ENCODE results near the gene RTP2. TPM values are rescaled to one million over a fixed set of nuclear protein-coding genes. Genes with fewer than 3 reads are reported as not detected.

Gene RTP2
- total and polyA plus RNA-seq, 2 experiments from 2014 or later: not detected

DNA sequence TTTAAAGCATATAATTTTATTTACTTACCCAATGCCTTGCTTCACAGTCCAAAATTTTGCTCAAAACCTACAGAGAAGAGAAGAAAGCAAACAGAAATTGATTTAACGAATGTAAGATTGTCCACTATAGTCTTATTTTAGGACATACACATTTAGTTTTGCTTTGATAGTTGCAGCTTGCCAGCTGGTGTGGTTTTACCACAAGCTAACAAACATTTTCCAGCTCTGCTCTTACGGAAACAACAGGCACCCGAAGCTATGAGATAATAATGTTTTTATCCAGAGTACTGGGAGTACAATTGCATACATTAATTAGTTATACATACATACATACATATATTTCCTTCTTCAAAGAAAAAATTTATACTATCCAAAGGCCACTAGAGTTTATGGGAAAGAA lies 32.5 kb upstream of the RTP2 start:
- DNase-seq (ENCODE audit: low spot score) (no peak), ATAC-seq (no peak)
- peaks cover 16% of the 10 kb centered on the region for H3K4me1 ChIP-seq (ENCODE audit: insufficient read depth)
- H3K27ac ChIP-seq (ENCODE audit: low read depth): no peak overlapping the region
- no peaks in the 10 kb centered on the region; the same call in 1 of the 2 replicates for H3F3A ChIP-seq (replicated peaks; ENCODE audit: low read depth)
- TF ChIP-seq, protein P1, sequence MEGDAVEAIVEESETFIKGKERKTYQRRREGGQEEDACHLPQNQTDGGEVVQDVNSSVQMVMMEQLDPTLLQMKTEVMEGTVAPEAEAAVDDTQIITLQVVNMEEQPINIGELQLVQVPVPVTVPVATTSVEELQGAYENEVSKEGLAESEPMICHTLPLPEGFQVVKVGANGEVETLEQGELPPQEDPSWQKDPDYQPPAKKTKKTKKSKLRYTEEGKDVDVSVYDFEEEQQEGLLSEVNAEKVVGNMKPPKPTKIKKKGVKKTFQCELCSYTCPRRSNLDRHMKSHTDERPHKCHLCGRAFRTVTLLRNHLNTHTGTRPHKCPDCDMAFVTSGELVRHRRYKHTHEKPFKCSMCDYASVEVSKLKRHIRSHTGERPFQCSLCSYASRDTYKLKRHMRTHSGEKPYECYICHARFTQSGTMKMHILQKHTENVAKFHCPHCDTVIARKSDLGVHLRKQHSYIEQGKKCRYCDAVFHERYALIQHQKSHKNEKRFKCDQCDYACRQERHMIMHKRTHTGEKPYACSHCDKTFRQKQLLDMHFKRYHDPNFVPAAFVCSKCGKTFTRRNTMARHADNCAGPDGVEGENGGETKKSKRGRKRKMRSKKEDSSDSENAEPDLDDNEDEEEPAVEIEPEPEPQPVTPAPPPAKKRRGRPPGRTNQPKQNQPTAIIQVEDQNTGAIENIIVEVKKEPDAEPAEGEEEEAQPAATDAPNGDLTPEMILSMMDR (conservative IDR thresholded peaks at IDR 0.05; ENCODE audit: low read depth in 2 of 2): no peak
- TF ChIP-seq ZNF114 (CRISPR knock-in tag; IDR thresholded peaks at IDR 0.05) (no peak), JUNB (IDR thresholded peaks at IDR 0.05; ENCODE audit: unreplicated experiment) (no peak), STAT1 (IDR thresholded peaks at IDR 0.05; ENCODE audit: unreplicated experiment) (no peak), EZH2 (IDR thresholded peaks at IDR 0.05; ENCODE audit: low read depth, unreplicated experiment) (no peak), ZNF331 (CRISPR knock-in tag; IDR thresholded peaks at IDR 0.05; ENCODE audit: low read depth) (no peak), EZH2phosphoT487 (IDR thresholded peaks at IDR 0.05; ENCODE audit: unreplicated experiment) (no peak), NANOG (IDR thresholded peaks at IDR 0.05; ENCODE audit: borderline replicate concordance) (no peak), POLR2AphosphoS5 (IDR thresholded peaks at IDR 0.05; ENCODE audit: low read depth) (no peak), CREB1 (CRISPR knock-in tag; IDR thresholded peaks at IDR 0.05; ENCODE audit: low read depth) (no peak)
- TF ChIP-seq, protein P2, sequence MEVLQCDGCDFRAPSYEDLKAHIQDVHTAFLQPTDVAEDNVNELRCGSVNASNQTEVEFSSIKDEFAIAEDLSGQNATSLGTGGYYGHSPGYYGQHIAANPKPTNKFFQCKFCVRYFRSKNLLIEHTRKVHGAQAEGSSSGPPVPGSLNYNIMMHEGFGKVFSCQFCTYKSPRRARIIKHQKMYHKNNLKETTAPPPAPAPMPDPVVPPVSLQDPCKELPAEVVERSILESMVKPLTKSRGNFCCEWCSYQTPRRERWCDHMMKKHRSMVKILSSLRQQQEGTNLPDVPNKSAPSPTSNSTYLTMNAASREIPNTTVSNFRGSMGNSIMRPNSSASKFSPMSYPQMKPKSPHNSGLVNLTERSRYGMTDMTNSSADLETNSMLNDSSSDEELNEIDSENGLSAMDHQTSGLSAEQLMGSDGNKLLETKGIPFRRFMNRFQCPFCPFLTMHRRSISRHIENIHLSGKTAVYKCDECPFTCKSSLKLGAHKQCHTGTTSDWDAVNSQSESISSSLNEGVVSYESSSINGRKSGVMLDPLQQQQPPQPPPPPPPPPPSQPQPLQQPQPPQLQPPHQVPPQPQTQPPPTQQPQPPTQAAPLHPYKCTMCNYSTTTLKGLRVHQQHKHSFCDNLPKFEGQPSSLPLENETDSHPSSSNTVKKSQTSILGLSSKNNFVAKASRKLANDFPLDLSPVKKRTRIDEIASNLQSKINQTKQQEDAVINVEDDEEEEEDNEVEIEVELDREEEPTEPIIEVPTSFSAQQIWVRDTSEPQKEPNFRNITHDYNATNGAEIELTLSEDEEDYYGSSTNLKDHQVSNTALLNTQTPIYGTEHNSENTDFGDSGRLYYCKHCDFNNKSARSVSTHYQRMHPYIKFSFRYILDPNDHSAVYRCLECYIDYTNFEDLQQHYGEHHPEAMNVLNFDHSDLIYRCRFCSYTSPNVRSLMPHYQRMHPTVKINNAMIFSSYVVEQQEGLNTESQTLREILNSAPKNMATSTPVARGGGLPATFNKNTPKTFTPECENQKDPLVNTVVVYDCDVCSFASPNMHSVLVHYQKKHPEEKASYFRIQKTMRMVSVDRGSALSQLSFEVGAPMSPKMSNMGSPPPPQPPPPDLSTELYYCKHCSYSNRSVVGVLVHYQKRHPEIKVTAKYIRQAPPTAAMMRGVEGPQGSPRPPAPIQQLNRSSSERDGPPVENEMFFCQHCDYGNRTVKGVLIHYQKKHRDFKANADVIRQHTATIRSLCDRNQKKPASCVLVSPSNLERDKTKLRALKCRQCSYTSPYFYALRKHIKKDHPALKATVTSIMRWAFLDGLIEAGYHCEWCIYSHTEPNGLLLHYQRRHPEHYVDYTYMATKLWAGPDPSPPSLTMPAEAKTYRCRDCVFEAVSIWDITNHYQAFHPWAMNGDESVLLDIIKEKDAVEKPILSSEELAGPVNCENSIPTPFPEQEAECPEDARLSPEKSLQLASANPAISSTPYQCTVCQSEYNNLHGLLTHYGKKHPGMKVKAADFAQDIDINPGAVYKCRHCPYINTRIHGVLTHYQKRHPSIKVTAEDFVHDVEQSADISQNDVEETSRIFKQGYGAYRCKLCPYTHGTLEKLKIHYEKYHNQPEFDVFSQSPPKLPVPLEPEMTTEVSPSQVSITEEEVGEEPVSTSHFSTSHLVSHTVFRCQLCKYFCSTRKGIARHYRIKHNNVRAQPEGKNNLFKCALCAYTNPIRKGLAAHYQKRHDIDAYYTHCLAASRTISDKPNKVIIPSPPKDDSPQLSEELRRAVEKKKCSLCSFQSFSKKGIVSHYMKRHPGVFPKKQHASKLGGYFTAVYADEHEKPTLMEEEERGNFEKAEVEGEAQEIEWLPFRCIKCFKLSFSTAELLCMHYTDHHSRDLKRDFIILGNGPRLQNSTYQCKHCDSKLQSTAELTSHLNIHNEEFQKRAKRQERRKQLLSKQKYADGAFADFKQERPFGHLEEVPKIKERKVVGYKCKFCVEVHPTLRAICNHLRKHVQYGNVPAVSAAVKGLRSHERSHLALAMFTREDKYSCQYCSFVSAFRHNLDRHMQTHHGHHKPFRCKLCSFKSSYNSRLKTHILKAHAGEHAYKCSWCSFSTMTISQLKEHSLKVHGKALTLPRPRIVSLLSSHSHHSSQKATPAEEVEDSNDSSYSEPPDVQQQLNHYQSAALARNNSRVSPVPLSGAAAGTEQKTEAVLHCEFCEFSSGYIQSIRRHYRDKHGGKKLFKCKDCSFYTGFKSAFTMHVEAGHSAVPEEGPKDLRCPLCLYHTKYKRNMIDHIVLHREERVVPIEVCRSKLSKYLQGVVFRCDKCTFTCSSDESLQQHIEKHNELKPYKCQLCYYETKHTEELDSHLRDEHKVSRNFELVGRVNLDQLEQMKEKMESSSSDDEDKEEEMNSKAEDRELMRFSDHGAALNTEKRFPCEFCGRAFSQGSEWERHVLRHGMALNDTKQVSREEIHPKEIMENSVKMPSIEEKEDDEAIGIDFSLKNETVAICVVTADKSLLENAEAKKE (CRISPR knock-in tag; IDR thresholded peaks at IDR 0.05): no peak
- TF ChIP-seq, protein P3, sequence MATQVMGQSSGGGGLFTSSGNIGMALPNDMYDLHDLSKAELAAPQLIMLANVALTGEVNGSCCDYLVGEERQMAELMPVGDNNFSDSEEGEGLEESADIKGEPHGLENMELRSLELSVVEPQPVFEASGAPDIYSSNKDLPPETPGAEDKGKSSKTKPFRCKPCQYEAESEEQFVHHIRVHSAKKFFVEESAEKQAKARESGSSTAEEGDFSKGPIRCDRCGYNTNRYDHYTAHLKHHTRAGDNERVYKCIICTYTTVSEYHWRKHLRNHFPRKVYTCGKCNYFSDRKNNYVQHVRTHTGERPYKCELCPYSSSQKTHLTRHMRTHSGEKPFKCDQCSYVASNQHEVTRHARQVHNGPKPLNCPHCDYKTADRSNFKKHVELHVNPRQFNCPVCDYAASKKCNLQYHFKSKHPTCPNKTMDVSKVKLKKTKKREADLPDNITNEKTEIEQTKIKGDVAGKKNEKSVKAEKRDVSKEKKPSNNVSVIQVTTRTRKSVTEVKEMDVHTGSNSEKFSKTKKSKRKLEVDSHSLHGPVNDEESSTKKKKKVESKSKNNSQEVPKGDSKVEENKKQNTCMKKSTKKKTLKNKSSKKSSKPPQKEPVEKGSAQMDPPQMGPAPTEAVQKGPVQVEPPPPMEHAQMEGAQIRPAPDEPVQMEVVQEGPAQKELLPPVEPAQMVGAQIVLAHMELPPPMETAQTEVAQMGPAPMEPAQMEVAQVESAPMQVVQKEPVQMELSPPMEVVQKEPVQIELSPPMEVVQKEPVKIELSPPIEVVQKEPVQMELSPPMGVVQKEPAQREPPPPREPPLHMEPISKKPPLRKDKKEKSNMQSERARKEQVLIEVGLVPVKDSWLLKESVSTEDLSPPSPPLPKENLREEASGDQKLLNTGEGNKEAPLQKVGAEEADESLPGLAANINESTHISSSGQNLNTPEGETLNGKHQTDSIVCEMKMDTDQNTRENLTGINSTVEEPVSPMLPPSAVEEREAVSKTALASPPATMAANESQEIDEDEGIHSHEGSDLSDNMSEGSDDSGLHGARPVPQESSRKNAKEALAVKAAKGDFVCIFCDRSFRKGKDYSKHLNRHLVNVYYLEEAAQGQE (IDR thresholded peaks at IDR 0.05; ENCODE audit: unreplicated experiment): no peak
- TF ChIP-seq, protein P4, sequence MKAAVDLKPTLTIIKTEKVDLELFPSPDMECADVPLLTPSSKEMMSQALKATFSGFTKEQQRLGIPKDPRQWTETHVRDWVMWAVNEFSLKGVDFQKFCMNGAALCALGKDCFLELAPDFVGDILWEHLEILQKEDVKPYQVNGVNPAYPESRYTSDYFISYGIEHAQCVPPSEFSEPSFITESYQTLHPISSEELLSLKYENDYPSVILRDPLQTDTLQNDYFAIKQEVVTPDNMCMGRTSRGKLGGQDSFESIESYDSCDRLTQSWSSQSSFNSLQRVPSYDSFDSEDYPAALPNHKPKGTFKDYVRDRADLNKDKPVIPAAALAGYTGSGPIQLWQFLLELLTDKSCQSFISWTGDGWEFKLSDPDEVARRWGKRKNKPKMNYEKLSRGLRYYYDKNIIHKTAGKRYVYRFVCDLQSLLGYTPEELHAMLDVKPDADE (IDR thresholded peaks at IDR 0.05): no peak
- no peaks in the 10 kb centered on the region for H3K9me2 ChIP-seq (ENCODE audit: insufficient read depth)
- H3K36me3 Mint-ChIP-seq (ENCODE audit: low read depth): peaks cover 11% of the 10 kb centered on the region; the same call in 2 of the 3 replicates
- H3K79me2 ChIP-seq (replicated peaks; ENCODE audit: insufficient read depth): no peaks in the 10 kb centered on the region
- no peak overlapping the region for H2AFZ ChIP-seq
- no peaks in the 10 kb centered on the region for H3K9me3 Mint-ChIP-seq
- H3K4me3 Mint-ChIP-seq: no peak overlapping the region
- H3K4me3 ChIP-seq: no peak overlapping the region
- H3K27me3 ChIP-seq (ENCODE audit: insufficient read depth): peaks cover 26% of the 10 kb centered on the region
- H3K36me3 ChIP-seq (ENCODE audit: insufficient read depth): no peaks in the 10 kb centered on the region
- no peak overlapping the region for H3K4me2 ChIP-seq
- H3K27ac Mint-ChIP-seq: no peak overlapping the region
- no peaks in the 10 kb centered on the region for H4K20me1 ChIP-seq (replicated peaks; ENCODE audit: insufficient read depth)
- H3K27me3 Mint-ChIP-seq (ENCODE audit: insufficient read depth, low read depth, poor library complexity): peaks cover 18% of the 10 kb centered on the region
- H3K4me1 Mint-ChIP-seq: peaks cover 19% of the 10 kb centered on the region

Data from GM23338 (cell line).